H1 (cell line): ENCODE data around the gene TMEM107. TPM values are rescaled to one million over a fixed set of nuclear protein-coding genes. Genes with fewer than 3 reads are reported as not detected.

Experiments
- BACH1 ChIP-seq: IDR thresholded peaks from 2 replicates; pipeline ENCODE4 v1.6.1; 2012; ENCODE audit warnings: low read length, improper control_type of control experiment
- GABPA ChIP-seq: IDR thresholded peaks from 2 replicates; pipeline ENCODE4 v1.6.1; 2011; ENCODE audit warnings: mild to moderate bottlenecking, low read length, moderate library complexity, borderline replicate concordance; ENCODE audit not compliant: insufficient read depth
- HDAC2 ChIP-seq, 2 experiments: fragments of 300-600 bp in 1 of 2; sonication (generic) in 1 of 2; IDR thresholded peaks; 2 replicates each; pipeline ENCODE4 v1.6.1; 2011 to 2012; ENCODE audit warnings: low read depth in 2 of 2, low read length in 2 of 2, mild to moderate bottlenecking in 2 of 2, moderate library complexity in 2 of 2, borderline replicate concordance in 1 of 2, inconsistent platforms in 1 of 2
- KDM5A ChIP-seq: fragments of 200-600 bp; IDR thresholded peaks from 2 replicates; pipeline ENCODE4 v1.7.1; 2012; ENCODE audit warnings: mild to moderate bottlenecking, low read length, inconsistent platforms, mixed read lengths
- PHF8 ChIP-seq: fragments of 200-600 bp; sonication (generic); conservative IDR thresholded peaks from 2 replicates; pipeline ENCODE4 v1.7.1; 2012; ENCODE audit warnings: low read depth, mild to moderate bottlenecking, inconsistent platforms, low read length, moderate library complexity
- POLR2A ChIP-seq, 2 experiments: IDR thresholded peaks; 1 replicate in 1 of 2; 2 replicates in 1 of 2; pipeline ENCODE4 v1.6.1; 2011; ENCODE audit warnings: low read depth in 2 of 2, low read length in 2 of 2, mild to moderate bottlenecking in 2 of 2; ENCODE audit errors: control extremely low read depth in 1 of 2
- POU5F1 ChIP-seq: IDR thresholded peaks from 2 replicates; pipeline ENCODE4 v1.6.1; 2011; ENCODE audit warnings: low read depth, mild to moderate bottlenecking, low read length, moderate library complexity
- RAD21 ChIP-seq, 2 experiments: IDR thresholded peaks in 1 of 2; conservative IDR thresholded peaks in 1 of 2; 2 replicates each; pipeline ENCODE4 v1.6.1; 2011; ENCODE audit warnings: low read depth in 2 of 2, low read length in 2 of 2, improper control_type of control experiment in 1 of 2, inconsistent platforms in 1 of 2, mild to moderate bottlenecking in 1 of 2, moderate library complexity in 1 of 2
- RFX5 ChIP-seq: IDR thresholded peaks from 2 replicates; pipeline ENCODE4 v1.6.1; 2011; ENCODE audit warnings: low read depth, low read length, improper control_type of control experiment, borderline replicate concordance
- SAP30 ChIP-seq: fragments of 300-600 bp; sonication (generic); IDR thresholded peaks from 2 replicates; pipeline ENCODE4 v1.7.1; 2012; ENCODE audit warnings: low read length, moderate library complexity, mild to moderate bottlenecking, inconsistent platforms; ENCODE audit not compliant: insufficient read depth, insufficient replicate concordance
- SIN3A ChIP-seq, 2 experiments: IDR thresholded peaks in 1 of 2; conservative IDR thresholded peaks in 1 of 2; 2 replicates each; pipeline ENCODE4 v1.6.1; 2011 to 2012; ENCODE audit warnings: low read length in 2 of 2, improper control_type of control experiment in 1 of 2, low read depth in 1 of 2, mild to moderate bottlenecking in 1 of 2
- SIX5 ChIP-seq: IDR thresholded peaks from 2 replicates; pipeline ENCODE4 v1.6.1; 2011; ENCODE audit warnings: mild to moderate bottlenecking, low read depth, low read length
- TBP ChIP-seq: IDR thresholded peaks from 2 replicates; pipeline ENCODE4 v1.6.1; 2011; ENCODE audit warnings: low read depth, low read length, improper control_type of control experiment
- TCF12 ChIP-seq: IDR thresholded peaks from 2 replicates; pipeline ENCODE4 v1.6.1; 2011; ENCODE audit warnings: low read depth, mild to moderate bottlenecking, low read length
- YY1 ChIP-seq: IDR thresholded peaks from 2 replicates; pipeline ENCODE4 v1.6.1; 2011; ENCODE audit warnings: low read depth, mild to moderate bottlenecking, low read length
- polyA plus RNA-seq, 7 experiments: library from polyadenylated mRNA; depleted of rRNA in 3 of 7; stranded (reverse) in 5 of 7; unstranded in 2 of 7; fragments of >200 nt in 5 of 7; fragments of 200-250 nt in 2 of 7; gene quantifications; 1 replicate in 5 of 7; 2 replicates in 1 of 7; 4 replicates in 1 of 7; pipeline versions ENCODE4 v1.2.1 to v1.2.3, GENCODE V29; 2011 to 2013; ENCODE audit warnings: missing spikeins in 2 of 7, mixed read lengths in 2 of 7
- total RNA-seq: library from RNA; stranded (reverse); fragmentation: NEBNext Ultra II Directional; extraction: Animal tissue kit (Norgen Biotek cat#: 25700); gene quantifications from 2 replicates; pipeline ENCODE4 v1.2.1, GENCODE V29; 2021
- TF ChIP-seq, protein P1 (sequence below), 3 experiments: IDR thresholded peaks; 1 replicate in 2 of 3; 2 replicates in 1 of 3; pipeline versions ENCODE4 v1.5.1 to v1.6.1; 2011; ENCODE audit warnings: low read length in 3 of 3, mild to moderate bottlenecking in 3 of 3, inconsistent platforms in 2 of 3, low read depth in 1 of 3, moderate library complexity in 1 of 3; ENCODE audit not compliant: insufficient read depth in 1 of 3; ENCODE audit errors: control extremely low read depth in 1 of 3
- TF ChIP-seq, protein P2 (sequence below): IDR thresholded peaks from 2 replicates; pipeline ENCODE4 v1.6.1; 2011; ENCODE audit warnings: low read length, improper control_type of control experiment
- TF ChIP-seq, protein P3 (sequence below): IDR thresholded peaks from 2 replicates; pipeline ENCODE4 v1.6.1; 2011; ENCODE audit warnings: low read depth, mild to moderate bottlenecking, low read length; ENCODE audit not compliant: insufficient read depth

Gene TMEM107
- total and polyA plus RNA-seq, 2 of the 8 experiments (the other 6 are each of a cell fraction or from before 2014, with no cell fraction given), result 17.3 to 21.5 TPM

DNA sequence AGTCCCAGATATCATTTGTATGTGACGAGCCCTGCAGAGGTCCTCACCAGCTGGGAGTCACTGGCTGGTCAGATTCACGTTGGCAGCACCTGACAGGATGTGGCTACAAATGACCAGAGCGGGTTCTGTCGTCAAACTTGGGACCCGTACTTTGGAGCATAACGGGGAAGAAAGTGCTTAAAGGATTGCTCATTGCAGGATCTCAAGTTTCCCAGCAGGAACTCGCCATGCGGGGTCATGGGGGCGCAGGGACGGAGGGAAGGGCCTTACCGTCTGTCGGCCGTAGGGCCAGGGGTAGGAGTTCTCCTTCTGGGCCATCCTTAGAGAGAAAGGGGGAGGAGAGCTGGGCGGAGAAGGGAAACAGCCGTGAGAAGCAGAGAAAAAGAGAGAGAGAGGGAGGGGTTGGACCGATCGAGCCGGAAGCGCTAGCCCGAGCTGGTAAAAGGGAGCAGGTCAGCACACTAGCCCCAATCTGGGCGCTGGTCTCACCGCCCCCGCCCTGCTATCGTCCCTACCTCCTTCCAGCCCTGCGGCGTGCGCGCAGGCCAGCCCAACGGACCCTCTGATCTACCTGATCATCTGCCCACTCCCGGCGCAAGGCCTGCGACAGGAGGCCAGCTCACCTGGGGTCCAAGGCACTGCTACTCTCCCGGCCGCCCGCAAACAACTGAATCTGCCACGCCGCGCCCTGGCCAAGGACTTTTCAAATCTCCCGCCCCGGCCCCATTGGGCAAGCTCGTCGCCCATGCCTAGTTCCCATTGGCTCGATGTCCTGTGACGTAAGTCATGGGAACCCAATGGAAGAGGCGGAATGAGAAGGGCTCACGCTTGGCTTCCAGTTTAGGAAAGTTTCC is 34.0 kb upstream of the TMEM107 start, which contains the start of gene AURKB (continued):
- TF ChIP-seq, protein P1, sequence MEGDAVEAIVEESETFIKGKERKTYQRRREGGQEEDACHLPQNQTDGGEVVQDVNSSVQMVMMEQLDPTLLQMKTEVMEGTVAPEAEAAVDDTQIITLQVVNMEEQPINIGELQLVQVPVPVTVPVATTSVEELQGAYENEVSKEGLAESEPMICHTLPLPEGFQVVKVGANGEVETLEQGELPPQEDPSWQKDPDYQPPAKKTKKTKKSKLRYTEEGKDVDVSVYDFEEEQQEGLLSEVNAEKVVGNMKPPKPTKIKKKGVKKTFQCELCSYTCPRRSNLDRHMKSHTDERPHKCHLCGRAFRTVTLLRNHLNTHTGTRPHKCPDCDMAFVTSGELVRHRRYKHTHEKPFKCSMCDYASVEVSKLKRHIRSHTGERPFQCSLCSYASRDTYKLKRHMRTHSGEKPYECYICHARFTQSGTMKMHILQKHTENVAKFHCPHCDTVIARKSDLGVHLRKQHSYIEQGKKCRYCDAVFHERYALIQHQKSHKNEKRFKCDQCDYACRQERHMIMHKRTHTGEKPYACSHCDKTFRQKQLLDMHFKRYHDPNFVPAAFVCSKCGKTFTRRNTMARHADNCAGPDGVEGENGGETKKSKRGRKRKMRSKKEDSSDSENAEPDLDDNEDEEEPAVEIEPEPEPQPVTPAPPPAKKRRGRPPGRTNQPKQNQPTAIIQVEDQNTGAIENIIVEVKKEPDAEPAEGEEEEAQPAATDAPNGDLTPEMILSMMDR (IDR thresholded peaks at IDR 0.05; ENCODE audit: control extremely low read depth in 1 of 3, insufficient read depth in 1 of 3, low read depth in 1 of 3, low read length in 3 of 3), result no peak; a peak in 1 of 4 replicates
- TF ChIP-seq GABPA, result no peak
- TF ChIP-seq, protein P2, sequence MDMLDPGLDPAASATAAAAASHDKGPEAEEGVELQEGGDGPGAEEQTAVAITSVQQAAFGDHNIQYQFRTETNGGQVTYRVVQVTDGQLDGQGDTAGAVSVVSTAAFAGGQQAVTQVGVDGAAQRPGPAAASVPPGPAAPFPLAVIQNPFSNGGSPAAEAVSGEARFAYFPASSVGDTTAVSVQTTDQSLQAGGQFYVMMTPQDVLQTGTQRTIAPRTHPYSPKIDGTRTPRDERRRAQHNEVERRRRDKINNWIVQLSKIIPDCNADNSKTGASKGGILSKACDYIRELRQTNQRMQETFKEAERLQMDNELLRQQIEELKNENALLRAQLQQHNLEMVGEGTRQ, result no peak
- TF ChIP-seq RFX5, result 0 out of 2 replicates have a peak, but pooled peaks have one; percentile 3
- TF ChIP-seq, protein P3, sequence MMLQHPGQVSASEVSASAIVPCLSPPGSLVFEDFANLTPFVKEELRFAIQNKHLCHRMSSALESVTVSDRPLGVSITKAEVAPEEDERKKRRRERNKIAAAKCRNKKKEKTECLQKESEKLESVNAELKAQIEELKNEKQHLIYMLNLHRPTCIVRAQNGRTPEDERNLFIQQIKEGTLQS, result no peak
- TF ChIP-seq SIN3A (conservative IDR thresholded peaks at IDR 0.05 in 1 of 2, IDR thresholded peaks at IDR 0.05 in 1 of 2; ENCODE audit: low read depth in 1 of 2, low read length in 2 of 2), result peak; percentile 75 to 97; a peak in 3 of 4 replicates
- TF ChIP-seq TBP, result peak; percentile 94
- TF ChIP-seq SAP30, result peak; percentile 93
- TF ChIP-seq HDAC2 (IDR thresholded peaks at IDR 0.05; ENCODE audit: borderline replicate concordance in 1 of 2, low read depth in 2 of 2, low read length in 2 of 2), result peak; percentile 78 to 99; a peak in 3 of 4 replicates
- no peak for TF ChIP-seq TCF12
- TF ChIP-seq BACH1, result no peak
- TF ChIP-seq POU5F1, result no peak
- TF ChIP-seq POLR2A (IDR thresholded peaks at IDR 0.05; ENCODE audit: control extremely low read depth in 1 of 2, low read depth in 2 of 2, low read length in 2 of 2), result peak; percentile 90 to 98
- TF ChIP-seq SIX5, result no peak
- TF ChIP-seq PHF8, result peak; percentile 96
- no peak for TF ChIP-seq RAD21 (IDR thresholded peaks at IDR 0.05 in 1 of 2, conservative IDR thresholded peaks at IDR 0.05 in 1 of 2; ENCODE audit: low read depth in 2 of 2, low read length in 2 of 2)
- 0 out of 2 replicates have a peak, but pooled peaks have one; percentile 55 for TF ChIP-seq KDM5A
- no peak for TF ChIP-seq YY1
